GM10266 (cell line): ENCODE measurements around the gene KDM4B.

Experiments used
- DNase-seq: peaks from one replicate; pipeline ENCODE4 v3.0.0; 2012; ENCODE audit errors: extremely low spot score
- TF ChIP-seq, protein P1 (sequence below): IDR thresholded peaks from 2 replicates; pipeline ENCODE4 v1.5.1; 2012; ENCODE audit warnings: mild to moderate bottlenecking, low read depth; ENCODE audit not compliant: control insufficient read depth, insufficient read depth; ENCODE audit errors: missing control alignments

Gene KDM4B

DNA sequence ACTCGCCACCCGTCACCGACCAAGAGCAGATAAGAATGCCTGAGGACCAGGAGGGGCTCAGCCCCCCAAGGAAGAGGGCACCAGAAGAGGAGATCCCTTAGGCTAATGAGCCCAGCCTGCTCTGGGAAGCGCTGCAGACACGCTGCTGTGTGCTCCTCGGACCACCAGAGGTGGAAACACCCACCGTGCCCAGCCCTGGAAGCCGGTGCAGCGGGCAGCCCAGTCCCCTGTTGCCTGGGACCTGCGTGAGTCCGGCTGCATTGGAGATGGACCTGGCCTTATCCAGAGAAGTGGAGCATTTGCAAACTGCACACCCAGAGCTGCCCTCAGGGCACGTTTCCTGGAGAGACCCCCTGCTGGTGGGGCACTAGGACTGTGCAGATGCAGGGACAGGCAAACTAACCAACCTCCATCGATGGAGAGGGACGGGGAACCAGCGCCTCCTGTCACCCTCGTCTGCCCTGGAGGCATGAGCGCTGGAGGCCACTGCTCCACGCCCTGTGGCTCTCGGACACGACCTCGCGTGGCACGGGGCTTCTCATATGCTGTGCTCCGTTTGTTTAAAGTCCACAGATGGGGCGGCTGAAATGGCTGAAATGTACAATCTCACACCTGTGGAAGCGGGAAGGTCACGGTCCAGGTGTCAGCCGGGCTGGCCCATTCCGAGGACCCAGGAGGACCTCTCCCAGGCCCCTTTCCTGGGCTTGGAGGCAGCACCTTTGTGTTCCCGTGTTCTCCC lies 153.9 kb downstream of the KDM4B start:
- TF ChIP-seq, protein P1, sequence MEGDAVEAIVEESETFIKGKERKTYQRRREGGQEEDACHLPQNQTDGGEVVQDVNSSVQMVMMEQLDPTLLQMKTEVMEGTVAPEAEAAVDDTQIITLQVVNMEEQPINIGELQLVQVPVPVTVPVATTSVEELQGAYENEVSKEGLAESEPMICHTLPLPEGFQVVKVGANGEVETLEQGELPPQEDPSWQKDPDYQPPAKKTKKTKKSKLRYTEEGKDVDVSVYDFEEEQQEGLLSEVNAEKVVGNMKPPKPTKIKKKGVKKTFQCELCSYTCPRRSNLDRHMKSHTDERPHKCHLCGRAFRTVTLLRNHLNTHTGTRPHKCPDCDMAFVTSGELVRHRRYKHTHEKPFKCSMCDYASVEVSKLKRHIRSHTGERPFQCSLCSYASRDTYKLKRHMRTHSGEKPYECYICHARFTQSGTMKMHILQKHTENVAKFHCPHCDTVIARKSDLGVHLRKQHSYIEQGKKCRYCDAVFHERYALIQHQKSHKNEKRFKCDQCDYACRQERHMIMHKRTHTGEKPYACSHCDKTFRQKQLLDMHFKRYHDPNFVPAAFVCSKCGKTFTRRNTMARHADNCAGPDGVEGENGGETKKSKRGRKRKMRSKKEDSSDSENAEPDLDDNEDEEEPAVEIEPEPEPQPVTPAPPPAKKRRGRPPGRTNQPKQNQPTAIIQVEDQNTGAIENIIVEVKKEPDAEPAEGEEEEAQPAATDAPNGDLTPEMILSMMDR, result no peak
- DNase-seq, result no peak

DNA sequence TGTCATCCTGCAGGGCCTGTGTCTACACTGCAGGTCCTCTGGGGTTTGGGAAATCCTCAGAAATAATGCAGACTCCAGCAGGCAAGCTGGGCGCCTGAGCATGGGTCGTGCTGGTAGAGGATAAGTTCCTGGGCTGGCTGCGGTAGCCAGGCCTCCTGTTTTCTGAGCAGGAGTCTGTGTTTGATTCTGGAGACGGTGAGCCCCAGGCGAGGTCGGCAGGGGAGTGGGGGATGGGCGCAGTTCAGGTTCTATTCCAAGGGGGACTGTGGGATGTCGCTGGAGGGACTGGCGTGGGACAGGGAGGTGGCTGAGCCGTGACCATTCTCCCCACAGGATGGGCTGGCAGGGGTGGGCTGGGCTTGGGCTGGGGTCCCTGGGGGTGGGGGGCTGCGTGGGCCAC lies 154.7 kb downstream of the KDM4B start:
- DNase-seq, result no peak
- TF ChIP-seq, protein P1, result no peak

DNA sequence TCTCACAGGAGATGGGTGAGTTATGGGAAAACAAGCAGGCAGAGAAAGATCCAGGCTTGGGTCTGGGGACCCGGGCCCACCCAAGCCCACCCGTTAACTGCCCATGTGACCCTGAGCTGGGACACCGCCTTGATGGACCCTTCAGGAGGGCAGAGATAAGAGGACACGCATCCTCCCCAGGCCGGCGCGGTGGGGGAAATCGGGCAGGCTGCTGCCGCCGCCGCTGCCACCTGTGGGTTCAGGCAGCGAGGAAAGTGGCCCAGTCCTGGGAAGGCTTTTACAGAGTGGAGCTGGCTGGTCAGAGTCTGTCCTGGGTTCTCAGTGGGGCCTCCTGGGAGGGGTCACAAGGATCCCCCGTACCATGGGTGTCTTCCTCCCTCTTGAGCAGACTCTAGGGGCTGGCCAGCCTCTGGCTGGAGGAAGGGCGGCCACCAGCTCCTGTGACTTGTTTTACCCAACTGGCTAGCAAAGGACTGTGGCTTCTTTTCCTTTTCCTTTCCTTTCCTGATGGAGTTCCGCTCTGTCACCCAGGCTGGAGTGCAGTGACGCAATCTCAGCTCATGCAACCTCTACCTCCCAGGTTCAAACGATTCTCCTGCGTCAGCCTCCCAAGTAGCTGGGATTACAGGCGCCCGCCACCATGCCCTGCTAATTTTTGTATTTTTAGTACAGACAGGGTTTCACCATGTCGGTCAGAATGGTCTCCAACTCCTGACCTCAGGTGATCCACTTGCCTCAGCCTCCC lies 155.4 kb downstream of the KDM4B start:
- no peak for DNase-seq
- TF ChIP-seq, protein P1, result no peak

DNA sequence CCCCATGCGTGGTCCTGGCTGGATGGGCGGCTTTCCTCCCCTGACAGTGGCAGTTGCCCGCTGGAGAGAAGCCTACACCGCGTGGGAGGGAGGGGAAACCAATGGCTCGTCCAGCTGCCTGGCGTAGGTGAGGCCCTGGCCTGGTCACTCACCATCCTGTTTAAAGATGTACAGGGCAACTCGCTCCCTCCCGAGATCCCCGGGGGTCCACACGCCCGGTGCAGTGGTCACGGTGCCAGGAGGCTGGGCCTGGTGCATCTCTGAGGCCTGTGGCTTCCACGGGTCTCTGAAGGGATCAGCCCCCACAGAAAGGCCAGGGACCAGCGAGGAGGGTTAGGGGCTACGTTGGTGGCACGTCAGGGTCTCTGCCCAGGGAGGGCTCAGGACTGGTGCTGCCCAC lies 156.5 kb downstream of the KDM4B start:
- DNase-seq, result no peak
- TF ChIP-seq, protein P1, result no peak

DNA sequence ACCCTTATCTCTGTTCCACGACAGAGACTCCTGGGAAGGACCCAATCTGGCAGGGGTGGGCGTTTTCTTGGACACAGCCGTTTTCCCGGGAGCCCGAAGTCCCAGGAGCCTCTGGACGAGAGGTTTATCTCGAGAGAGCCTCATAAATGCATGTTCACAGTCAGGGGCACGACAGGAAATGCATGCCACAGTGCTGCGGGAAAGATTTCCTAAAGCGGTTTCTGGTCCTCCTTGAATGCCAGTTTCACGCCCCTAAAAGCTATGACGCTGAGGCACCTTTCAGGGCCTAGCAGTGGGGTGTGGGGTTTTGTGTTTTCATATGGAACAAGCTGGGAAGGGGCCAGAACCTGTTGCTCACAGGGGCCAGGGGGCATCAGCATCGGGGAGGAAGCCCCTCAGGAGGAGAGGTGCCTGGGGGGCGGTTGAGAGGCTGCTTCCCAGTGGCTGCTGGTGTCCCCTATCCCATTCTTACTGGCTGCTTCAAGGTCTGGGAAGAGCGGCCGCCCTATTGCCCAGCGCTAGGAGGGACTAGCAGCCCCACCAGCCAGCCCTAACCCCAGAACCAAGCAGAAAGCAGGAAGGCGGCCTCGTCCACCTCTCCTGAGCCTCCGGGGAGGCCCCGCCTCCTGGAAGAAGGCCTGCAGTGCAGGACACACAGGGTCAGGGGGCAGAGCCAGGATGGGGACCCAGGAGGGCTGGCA lies 157.0 kb downstream of the KDM4B start:
- TF ChIP-seq, protein P1, result no peak
- no peak for DNase-seq

DNA sequence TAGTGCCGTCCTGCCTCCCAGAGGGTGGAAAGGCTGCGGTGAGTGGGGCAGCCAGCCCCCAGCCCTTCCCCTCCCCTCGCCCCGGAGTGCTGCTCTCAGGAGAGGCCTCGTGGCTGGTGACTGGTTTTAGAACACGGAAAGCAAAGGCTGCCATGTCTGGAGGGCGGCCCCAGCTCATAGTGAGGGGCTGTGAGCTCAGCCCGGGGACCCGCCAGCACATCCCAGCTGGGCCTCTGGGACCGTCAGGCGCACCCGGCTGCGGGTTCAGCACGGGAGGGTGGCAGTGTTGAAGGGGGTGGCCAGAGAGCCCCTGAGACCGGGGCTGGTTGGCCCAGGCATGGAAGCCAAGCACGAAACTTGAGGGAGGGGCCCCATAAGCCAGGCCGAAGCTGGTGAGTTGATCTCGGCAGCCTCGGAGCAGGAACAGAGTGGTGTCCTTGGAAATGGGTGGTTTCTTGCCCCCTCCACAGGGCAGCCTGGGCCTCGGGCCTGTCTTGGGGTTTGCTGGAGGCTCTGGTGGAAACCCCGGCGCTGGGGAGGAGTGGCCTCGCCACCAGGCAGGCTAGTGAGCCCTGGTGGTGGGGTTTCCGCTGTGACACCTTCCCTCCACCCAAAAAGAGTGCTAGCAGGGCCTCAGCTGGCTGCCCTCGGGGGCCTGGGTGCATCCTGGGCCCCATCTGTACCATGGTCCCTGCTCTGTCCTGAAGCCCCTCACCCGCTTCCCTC lies 157.7 kb downstream of the KDM4B start:
- TF ChIP-seq, protein P1, result no peak
- peak; percentile 78 for DNase-seq
